Ishikawa (cell line): ENCODE results near the gene LARGE2.

ENCODE experiments used
- CEBPB ChIP-seq: IDR thresholded peaks from 2 replicates; pipeline ENCODE4 v1.6.1; 2012
- CREB1 ChIP-seq: IDR thresholded peaks from 2 replicates; pipeline ENCODE4 v1.6.1; 2012; ENCODE audit warnings: low read depth
- EGR1 ChIP-seq: IDR thresholded peaks from 2 replicates; pipeline ENCODE4 v1.6.1; 2012
- EP300 ChIP-seq: IDR thresholded peaks from 2 replicates; pipeline ENCODE4 v1.6.1; 2012; ENCODE audit warnings: borderline replicate concordance
- FOXM1 ChIP-seq: IDR thresholded peaks from 2 replicates; pipeline ENCODE4 v1.6.1; 2012; ENCODE audit warnings: low read depth, borderline replicate concordance
- NFIC ChIP-seq: IDR thresholded peaks from 2 replicates; pipeline ENCODE4 v1.6.1; 2012
- RAD21 ChIP-seq: IDR thresholded peaks from 2 replicates; pipeline ENCODE4 v1.6.1; 2012; ENCODE audit warnings: low read depth
- REST ChIP-seq: IDR thresholded peaks from 2 replicates; pipeline ENCODE4 v1.6.1; 2012; ENCODE audit warnings: low read depth, mild to moderate bottlenecking
- TAF1 ChIP-seq: IDR thresholded peaks from 2 replicates; pipeline ENCODE4 v1.6.1; 2012; ENCODE audit warnings: low read depth, mild to moderate bottlenecking
- TCF12 ChIP-seq: IDR thresholded peaks from 2 replicates; pipeline ENCODE4 v1.6.1; 2012; ENCODE audit warnings: low read depth
- TEAD4 ChIP-seq: IDR thresholded peaks from 2 replicates; pipeline ENCODE4 v1.6.1; 2012
- USF1 ChIP-seq: IDR thresholded peaks from 2 replicates; pipeline ENCODE4 v1.6.1; 2012
- YY1 ChIP-seq: IDR thresholded peaks from 2 replicates; pipeline ENCODE4 v1.6.1; 2012; ENCODE audit warnings: low read depth
- ZBTB7A ChIP-seq: IDR thresholded peaks from 2 replicates; pipeline ENCODE4 v1.6.1; 2012; ENCODE audit warnings: low read depth
- TF ChIP-seq, protein P1 (sequence below): IDR thresholded peaks from 2 replicates; pipeline ENCODE4 v1.6.1; 2012

LARGE2 gene

GRCh38 chr11:45922425-45923082 is at the start of gene LARGE2:
LARGE2 (plus strand) TSS chr11:45922656; CDS start chr11:45922883, 227 bp downstream.
- TF ChIP-seq TEAD4 = no peak
- TF ChIP-seq NFIC = peak; percentile 2; the same call in 1 of the 2 replicates
- no peak for TF ChIP-seq RAD21
- no peak for TF ChIP-seq USF1
- no peak for TF ChIP-seq CEBPB
- TF ChIP-seq REST = no peak
- TF ChIP-seq TAF1 = no peak; the same call in 1 of the 2 replicates
- peak; percentile 76 for TF ChIP-seq EGR1
- peak; percentile 49; the same call in 1 of the 2 replicates for TF ChIP-seq YY1
- no peak for TF ChIP-seq FOXM1
- no peak for TF ChIP-seq CREB1
- TF ChIP-seq, protein P1, sequence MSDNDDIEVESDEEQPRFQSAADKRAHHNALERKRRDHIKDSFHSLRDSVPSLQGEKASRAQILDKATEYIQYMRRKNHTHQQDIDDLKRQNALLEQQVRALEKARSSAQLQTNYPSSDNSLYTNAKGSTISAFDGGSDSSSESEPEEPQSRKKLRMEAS = no peak
- TF ChIP-seq TCF12 = no peak
- TF ChIP-seq EP300 = no peak

GRCh38 chr11:45876401-45876800 is 46.1 kb upstream of the LARGE2 start:
- TF ChIP-seq, protein P1 = no peak
- no peak for TF ChIP-seq ZBTB7A
- no peak for TF ChIP-seq CREB1
- no peak for TF ChIP-seq YY1
- TF ChIP-seq NFIC = no peak
- TF ChIP-seq CEBPB = no peak
- no peak for TF ChIP-seq TEAD4
- no peak for TF ChIP-seq REST
- no peak for TF ChIP-seq TCF12
- TF ChIP-seq EGR1 = no peak
- TF ChIP-seq USF1 = no peak
- no peak for TF ChIP-seq RAD21
- no peak for TF ChIP-seq EP300
- TF ChIP-seq FOXM1 = no peak
- no peak for TF ChIP-seq TAF1

- TF ChIP-seq USF1 = no peak
- TF ChIP-seq CEBPB = no peak
- no peak for TF ChIP-seq EP300
- TF ChIP-seq FOXM1 = no peak
- TF ChIP-seq ZBTB7A = no peak
- TF ChIP-seq EGR1 = no peak
- TF ChIP-seq YY1 = no peak
- TF ChIP-seq TCF12 = no peak
- TF ChIP-seq TAF1 = no peak
- TF ChIP-seq, protein P1 = no peak
- TF ChIP-seq REST = no peak
- no peak for TF ChIP-seq NFIC
- TF ChIP-seq RAD21 = no peak
- no peak for TF ChIP-seq TEAD4
- no peak for TF ChIP-seq CREB1
Measured at GRCh38 chr11:45877221-45877620, 45.2 kb upstream of the LARGE2 start.

GRCh38 chr11:45877845-45878244 is 44.6 kb upstream of the LARGE2 start:
- TF ChIP-seq, protein P1 = no peak
